NB4 (cell line): ENCODE data around the gene CALM1.

Experiments
- CTCF ChIP-seq: IDR thresholded peaks from one replicate; pipeline ENCODE4 v1.5.1; 2012; ENCODE audit warnings: low read depth, low read length
- MYC ChIP-seq: IDR thresholded peaks from 2 replicates; pipeline ENCODE4 v1.6.1; 2011; ENCODE audit warnings: low read depth, low read length
- TF ChIP-seq, protein P1 (sequence below): IDR thresholded peaks from 2 replicates; pipeline ENCODE4 v1.6.1; 2011; ENCODE audit warnings: low read depth, low read length

DNA sequence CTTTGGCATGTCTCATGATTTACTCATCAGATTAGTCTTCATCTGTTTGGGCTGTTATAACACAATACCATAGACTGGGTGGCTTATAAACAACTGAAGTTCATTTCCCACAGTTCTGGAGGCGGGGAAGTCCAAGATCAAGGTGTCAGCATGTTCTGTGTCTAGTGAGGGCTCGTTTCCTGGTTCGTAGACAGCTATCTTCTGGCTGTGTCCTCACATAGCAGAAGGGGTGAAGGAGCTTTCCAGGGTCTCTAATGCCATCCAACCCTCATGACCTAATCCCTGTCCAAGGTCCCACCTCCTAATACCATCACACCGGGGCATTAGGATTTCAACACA lies 34.3 kb upstream of the CALM1 start:
- TF ChIP-seq CTCF (no peak), MYC (no peak)
- TF ChIP-seq, protein P1, sequence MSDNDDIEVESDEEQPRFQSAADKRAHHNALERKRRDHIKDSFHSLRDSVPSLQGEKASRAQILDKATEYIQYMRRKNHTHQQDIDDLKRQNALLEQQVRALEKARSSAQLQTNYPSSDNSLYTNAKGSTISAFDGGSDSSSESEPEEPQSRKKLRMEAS = no peak
